ENCODE data around the gene KIFBP. TPM values are rescaled to one million over a fixed set of nuclear protein-coding genes. Genes with fewer than 3 reads are reported as not detected.
A peak's percentile ranks its signal among the peaks of the same experiment; 100 is the strongest.

KIFBP gene
- total RNA-seq, 6 experiments from 2014 or later: 6.6 to 11.8 (median 9.0) TPM

DNA sequence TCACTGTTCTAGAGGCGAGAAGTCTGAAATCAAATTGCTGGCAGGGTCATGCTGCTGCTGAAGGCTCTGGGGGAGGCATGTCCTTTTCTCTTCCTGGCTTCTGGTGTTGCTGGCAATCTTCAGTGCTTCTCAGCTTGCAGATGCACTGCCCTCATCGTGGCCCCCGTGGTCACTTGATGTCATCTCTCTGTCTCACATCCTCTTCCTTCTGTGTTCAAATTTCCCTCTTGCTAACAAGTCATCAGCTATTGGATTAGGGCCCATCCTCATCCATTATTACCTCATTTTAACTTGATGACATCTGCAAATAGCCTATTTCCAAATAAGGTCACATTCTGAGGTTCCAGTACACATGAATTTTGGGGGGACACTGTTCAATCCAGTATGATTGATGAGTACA lies 62.7 kb downstream of the KIFBP start:
- H3K27ac ChIP-seq: peak overlapping the region in 2 of 3 donors; percentile 20 to 33
- peak; percentile 37 to 48 (median 38) for ATAC-seq

GRCh38 chr10:69051710-69052487 lies 63.3 kb downstream of the KIFBP start:
- no peak overlapping the region for H3K4me3 ChIP-seq
- ATAC-seq (peak; percentile 23 to 46 (median 31)), DNase-seq (no peak)
- no peaks in the 10 kb centered on the region for H3K4me1 ChIP-seq
- H3K9me3 ChIP-seq: no peaks in the 10 kb centered on the region
- intact Hi-C loops (cut with DNase I): no loop called here
- no peaks in the 10 kb centered on the region for H3K36me3 ChIP-seq
- 72% methylated on average over 9 of the region's 10 CpGs for WGBS (ENCODE audit: insufficient coverage, low coverage, low lambda C conversion rate, missing lambda C conversion rate)
- H3K27me3 ChIP-seq: no peaks in the 10 kb centered on the region
- no peak for TF ChIP-seq POLR2A (IDR thresholded peaks at IDR 0.05)
- TF ChIP-seq, protein P1, sequence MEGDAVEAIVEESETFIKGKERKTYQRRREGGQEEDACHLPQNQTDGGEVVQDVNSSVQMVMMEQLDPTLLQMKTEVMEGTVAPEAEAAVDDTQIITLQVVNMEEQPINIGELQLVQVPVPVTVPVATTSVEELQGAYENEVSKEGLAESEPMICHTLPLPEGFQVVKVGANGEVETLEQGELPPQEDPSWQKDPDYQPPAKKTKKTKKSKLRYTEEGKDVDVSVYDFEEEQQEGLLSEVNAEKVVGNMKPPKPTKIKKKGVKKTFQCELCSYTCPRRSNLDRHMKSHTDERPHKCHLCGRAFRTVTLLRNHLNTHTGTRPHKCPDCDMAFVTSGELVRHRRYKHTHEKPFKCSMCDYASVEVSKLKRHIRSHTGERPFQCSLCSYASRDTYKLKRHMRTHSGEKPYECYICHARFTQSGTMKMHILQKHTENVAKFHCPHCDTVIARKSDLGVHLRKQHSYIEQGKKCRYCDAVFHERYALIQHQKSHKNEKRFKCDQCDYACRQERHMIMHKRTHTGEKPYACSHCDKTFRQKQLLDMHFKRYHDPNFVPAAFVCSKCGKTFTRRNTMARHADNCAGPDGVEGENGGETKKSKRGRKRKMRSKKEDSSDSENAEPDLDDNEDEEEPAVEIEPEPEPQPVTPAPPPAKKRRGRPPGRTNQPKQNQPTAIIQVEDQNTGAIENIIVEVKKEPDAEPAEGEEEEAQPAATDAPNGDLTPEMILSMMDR (IDR thresholded peaks at IDR 0.05): no peak
- H3K27ac ChIP-seq: peak overlapping the region in 2 of 3 donors; percentile 20 to 27

More for the DNA sequence above, 62.7 kb downstream of the KIFBP start:
- TF ChIP-seq, protein P1 (IDR thresholded peaks at IDR 0.05): no peak
- peak; percentile 26 for TF ChIP-seq POLR2A (IDR thresholded peaks at IDR 0.05)
- peak in 1 of 3 donors; percentile 60 for DNase-seq
- no peaks in the 10 kb centered on the region for H3K9me3 ChIP-seq
- no peaks in the 10 kb centered on the region for H3K36me3 ChIP-seq
- H3K27me3 ChIP-seq: no peaks in the 10 kb centered on the region
- intact Hi-C loops (cut with DNase I): no loop called here
- WGBS (ENCODE audit: insufficient coverage, low coverage, low lambda C conversion rate, missing lambda C conversion rate): 33% methylated on average over 2 of the region's 3 CpGs
- no peak overlapping the region for H3K4me3 ChIP-seq
- no peaks in the 10 kb centered on the region for H3K4me1 ChIP-seq

DNA sequence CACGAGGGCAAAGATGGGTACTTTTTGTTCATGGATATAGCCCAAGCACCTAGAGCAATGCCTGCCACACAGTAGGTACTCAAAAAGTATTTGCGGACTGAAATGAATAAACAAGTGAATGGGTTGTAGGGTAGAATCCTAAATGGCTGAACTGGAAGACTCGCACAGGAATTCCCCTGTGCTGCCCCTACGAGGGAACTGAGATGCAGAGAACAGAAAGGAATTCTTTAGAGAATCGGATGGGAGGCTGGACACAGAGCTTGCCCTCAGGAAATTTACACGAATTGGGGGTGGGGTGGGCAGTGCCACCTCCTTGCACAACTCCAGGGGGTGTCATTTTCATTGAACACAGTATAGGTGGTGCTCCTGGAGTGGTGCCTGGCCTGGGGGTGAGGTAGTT lies 64.1 kb downstream of the KIFBP start:
- H3K27ac ChIP-seq: no peak overlapping the region

DNA sequence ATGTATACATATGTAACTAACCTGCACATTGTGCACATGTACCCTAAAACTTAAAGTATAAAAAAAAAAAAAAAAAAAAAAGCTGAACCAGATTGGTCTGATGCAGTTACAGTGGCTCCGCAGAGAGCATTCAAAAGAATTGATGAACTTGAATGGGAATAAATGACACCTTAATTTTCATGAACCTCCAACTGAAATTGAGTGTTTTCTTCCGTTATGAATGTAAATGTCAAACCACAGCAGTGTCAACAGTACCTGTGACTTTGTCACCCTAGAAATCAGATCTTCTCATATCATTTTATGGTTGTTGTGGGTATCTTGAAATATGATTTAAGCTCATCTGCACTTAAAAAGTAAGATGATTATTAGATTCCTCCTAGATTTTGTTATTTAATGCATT lies 66.6 kb downstream of the KIFBP start:
- intact Hi-C loops (cut with DNase I): no loop called here
- H3K27me3 ChIP-seq: no peaks in the 10 kb centered on the region
- no peak overlapping the region for H3K27ac ChIP-seq
- no peaks in the 10 kb centered on the region for H3K4me1 ChIP-seq
- H3K36me3 ChIP-seq: no peaks in the 10 kb centered on the region
- ATAC-seq (no peak), DNase-seq (no peak)
- WGBS (ENCODE audit: insufficient coverage, low coverage, low lambda C conversion rate, missing lambda C conversion rate): 57% methylated on average over 2 of the region's 2 CpGs
- H3K4me3 ChIP-seq: no peak overlapping the region
- TF ChIP-seq POLR2A (IDR thresholded peaks at IDR 0.05): no peak
- TF ChIP-seq, protein P1 (IDR thresholded peaks at IDR 0.05): no peak
- H3K9me3 ChIP-seq: no peaks in the 10 kb centered on the region

More for the DNA sequence above, 64.1 kb downstream of the KIFBP start:
- H3K27me3 ChIP-seq: no peaks in the 10 kb centered on the region
- ATAC-seq (no peak), DNase-seq (no peak)
- no peak overlapping the region for H3K4me3 ChIP-seq
- H3K36me3 ChIP-seq: no peaks in the 10 kb centered on the region
- H3K4me1 ChIP-seq: no peaks in the 10 kb centered on the region
- no peaks in the 10 kb centered on the region for H3K9me3 ChIP-seq
- intact Hi-C loops (cut with DNase I): no loop called here
- TF ChIP-seq POLR2A (IDR thresholded peaks at IDR 0.05): no peak
- TF ChIP-seq, protein P1 (IDR thresholded peaks at IDR 0.05): no peak
- 60% methylated on average over 6 of the region's 6 CpGs for WGBS (ENCODE audit: insufficient coverage, low coverage, low lambda C conversion rate, missing lambda C conversion rate)

Measured in right lobe of liver (tissue), 6 donors.